ENCODE data around the gene EPHA8. TPM values are rescaled to one million over a fixed set of nuclear protein-coding genes. Genes with fewer than 3 reads are reported as not detected.

The EPHA8 gene
- total RNA-seq, 1 donor from 2014 or later = not detected

- Mint-ChIP-seq H3K9me3 (no peaks in the 10 kb centered on the region), H3K4me3 (no peak overlapping the region), H3K27me3 (ENCODE audit: insufficient read depth, low read depth) (no peaks in the 10 kb centered on the region), H3K27ac (no peak overlapping the region), H3K36me3 (no peaks in the 10 kb centered on the region), H3K4me1 (peaks cover 9% of the 10 kb centered on the region)
- Histone ChIP-seq H3K9ac (no peak overlapping the region), H3K4me3 (no peak overlapping the region), H3K4me1 (no peaks in the 10 kb centered on the region), H3K4me2 (no peak overlapping the region), H2AFZ (replicated peaks) (no peak overlapping the region), H3K9me3 (ENCODE audit: low read depth) (no peaks in the 10 kb centered on the region), H3K27me3 (no peaks in the 10 kb centered on the region), H3K79me2 (ENCODE audit: low read depth) (no peaks in the 10 kb centered on the region), H3K27ac (no peak overlapping the region), H4K20me1 (ENCODE audit: low read depth) (no peaks in the 10 kb centered on the region), H3K36me3 (no peaks in the 10 kb centered on the region), H3F3A (ENCODE audit: low read depth) (no peaks in the 10 kb centered on the region)
- DNase-seq (ENCODE audit: low spot score) = no peak
- TF ChIP-seq EZH2 (IDR thresholded peaks at IDR 0.05) = no peak
- TF ChIP-seq CTCF (IDR thresholded peaks at IDR 0.05) = no peak
- no peak for TF ChIP-seq EZH2phosphoT487 (IDR thresholded peaks at IDR 0.05)
These were observed 32.6 kb upstream of the EPHA8 start for GRCh38 chr1:22530715-22531114.

- H3K9me3 Mint-ChIP-seq = no peaks in the 10 kb centered on the region
- no peak overlapping the region for H3K27ac Mint-ChIP-seq
- no peak for TF ChIP-seq EZH2 (IDR thresholded peaks at IDR 0.05)
- TF ChIP-seq EZH2phosphoT487 (IDR thresholded peaks at IDR 0.05) = no peak
- no peak for TF ChIP-seq CTCF (IDR thresholded peaks at IDR 0.05)
These were observed 32.0 kb upstream of the EPHA8 start for GRCh38 chr1:22531251-22531650.

GRCh38 chr1:22533244-22533895 is 29.9 kb upstream of the EPHA8 start:
- Histone ChIP-seq H3K27me3 (no peaks in the 10 kb centered on the region), H3K79me2 (ENCODE audit: low read depth) (no peaks in the 10 kb centered on the region), H2AFZ (replicated peaks) (no peak overlapping the region), H3K4me3 (no peak overlapping the region), H3F3A (ENCODE audit: low read depth) (no peaks in the 10 kb centered on the region), H3K36me3 (no peaks in the 10 kb centered on the region), H3K4me1 (no peaks in the 10 kb centered on the region), H4K20me1 (ENCODE audit: low read depth) (no peaks in the 10 kb centered on the region), H3K27ac (no peak overlapping the region), H3K4me2 (no peak overlapping the region), H3K9ac (no peak overlapping the region), H3K9me3 (ENCODE audit: low read depth) (no peaks in the 10 kb centered on the region)
- Mint-ChIP-seq H3K4me1 (peaks cover 6% of the 10 kb centered on the region), H3K4me3 (no peak overlapping the region), H3K36me3 (no peaks in the 10 kb centered on the region), H3K27ac (peak overlapping the region; percentile 25), H3K27me3 (ENCODE audit: insufficient read depth, low read depth) (no peaks in the 10 kb centered on the region), H3K9me3 (no peaks in the 10 kb centered on the region)
- no peak for TF ChIP-seq EZH2 (IDR thresholded peaks at IDR 0.05)
- DNase-seq (ENCODE audit: low spot score) = no peak

More at GRCh38 chr1:22531251-22531650, 32.0 kb upstream of the EPHA8 start:
- no peaks in the 10 kb centered on the region for H3K9me3 ChIP-seq (ENCODE audit: low read depth)
- no peaks in the 10 kb centered on the region for H3F3A ChIP-seq (ENCODE audit: low read depth)
- no peaks in the 10 kb centered on the region for H3K27me3 ChIP-seq
- Mint-ChIP-seq H3K27me3 (ENCODE audit: insufficient read depth, low read depth) (no peaks in the 10 kb centered on the region), H3K4me3 (no peak overlapping the region), H3K4me1 (peaks cover 9% of the 10 kb centered on the region), H3K36me3 (no peaks in the 10 kb centered on the region)
- no peak overlapping the region for H3K9ac ChIP-seq
- no peaks in the 10 kb centered on the region for H3K79me2 ChIP-seq (ENCODE audit: low read depth)
- no peak for DNase-seq (ENCODE audit: low spot score)
- H3K4me3 ChIP-seq = no peak overlapping the region
- H2AFZ ChIP-seq (replicated peaks) = no peak overlapping the region
- H3K4me1 ChIP-seq = no peaks in the 10 kb centered on the region
- H4K20me1 ChIP-seq (ENCODE audit: low read depth) = no peaks in the 10 kb centered on the region
- no peak overlapping the region for H3K4me2 ChIP-seq
- no peak overlapping the region for H3K27ac ChIP-seq
- no peaks in the 10 kb centered on the region for H3K36me3 ChIP-seq

- no peaks in the 10 kb centered on the region for H3K9me3 ChIP-seq (ENCODE audit: low read depth)
- Mint-ChIP-seq H3K4me3 (no peak overlapping the region), H3K36me3 (no peaks in the 10 kb centered on the region), H3K4me1 (peaks cover 7% of the 10 kb centered on the region), H3K27me3 (ENCODE audit: insufficient read depth, low read depth) (no peaks in the 10 kb centered on the region), H3K9me3 (no peaks in the 10 kb centered on the region), H3K27ac (no peak overlapping the region)
- TF ChIP-seq EZH2 (IDR thresholded peaks at IDR 0.05) (no peak), EZH2phosphoT487 (IDR thresholded peaks at IDR 0.05) (no peak), CTCF (IDR thresholded peaks at IDR 0.05) (no peak)
- H3K4me2 ChIP-seq = no peak overlapping the region
- H3K79me2 ChIP-seq (ENCODE audit: low read depth) = no peaks in the 10 kb centered on the region
- no peak overlapping the region for H3K4me3 ChIP-seq
- H3K9ac ChIP-seq = no peak overlapping the region
- no peak overlapping the region for H2AFZ ChIP-seq (replicated peaks)
- no peak for DNase-seq (ENCODE audit: low spot score)
- H4K20me1 ChIP-seq (ENCODE audit: low read depth) = no peaks in the 10 kb centered on the region
- H3K27me3 ChIP-seq = no peaks in the 10 kb centered on the region
- no peak overlapping the region for H3K27ac ChIP-seq
- no peaks in the 10 kb centered on the region for H3K36me3 ChIP-seq
- no peaks in the 10 kb centered on the region for H3F3A ChIP-seq (ENCODE audit: low read depth)
- no peaks in the 10 kb centered on the region for H3K4me1 ChIP-seq
These were observed 28.3 kb upstream of the EPHA8 start for GRCh38 chr1:22534951-22535350.
